Measurements from ENCODE around the gene ADAM12.
"Not testable (repeated sequence)": the region's sequence is repeated elsewhere in the genome, so short reads cannot be mapped to it uniquely, and the experiment has no call there.

ADAM12 gene

GRCh38 chr10:126208726-126209302 is 179.5 kb downstream of the ADAM12 start:
- DNase-seq, result no peak

GRCh38 chr10:126207851-126208250 is 180.4 kb downstream of the ADAM12 start:
- no peak for DNase-seq

- DNase-seq, result no peak
Observed at GRCh38 chr10:126207313-126207771, 180.9 kb downstream of the ADAM12 start.

GRCh38 chr10:126205486-126206205 is 182.6 kb downstream of the ADAM12 start:
- DNase-seq, result no peak

GRCh38 chr10:126204320-126204719 is 184.0 kb downstream of the ADAM12 start:
- no peak for DNase-seq

GRCh38 chr10:126203746-126204145 is 184.5 kb downstream of the ADAM12 start:
- no peak for DNase-seq

- no peak for DNase-seq
Observed at GRCh38 chr10:126201603-126202002, 186.7 kb downstream of the ADAM12 start.

- no peak for DNase-seq
Observed at GRCh38 chr10:126199221-126199998, 188.9 kb downstream of the ADAM12 start.

GRCh38 chr10:126198681-126199080 is 189.6 kb downstream of the ADAM12 start:
- no peak for DNase-seq

- no peak for DNase-seq
Observed at GRCh38 chr10:126197036-126197543, 191.2 kb downstream of the ADAM12 start.

GRCh38 chr10:126196281-126196680 is 192.0 kb downstream of the ADAM12 start:
- no peak for DNase-seq

GRCh38 chr10:126191192-126191591 is 197.1 kb downstream of the ADAM12 start:
- DNase-seq, result no peak

- no peak for DNase-seq
Observed at GRCh38 chr10:126188679-126189200, 199.5 kb downstream of the ADAM12 start.

GRCh38 chr10:126187399-126187798 is 200.9 kb downstream of the ADAM12 start:
- no peak for DNase-seq

GRCh38 chr10:126186766-126187165 is 201.5 kb downstream of the ADAM12 start:
- DNase-seq, result no peak

GRCh38 chr10:126185676-126186447 is 202.4 kb downstream of the ADAM12 start:
- DNase-seq, result no peak

- no peak for DNase-seq
Observed at GRCh38 chr10:126181626-126182025, 206.7 kb downstream of the ADAM12 start.

- DNase-seq, result no peak
Observed at GRCh38 chr10:126179637-126180036, 208.6 kb downstream of the ADAM12 start.

- DNase-seq, result no peak
Observed at GRCh38 chr10:126177417-126178030, 210.8 kb downstream of the ADAM12 start.

- DNase-seq, result no peak
Observed at GRCh38 chr10:126175641-126176262, 212.5 kb downstream of the ADAM12 start.

GRCh38 chr10:126172755-126173154 is 215.5 kb downstream of the ADAM12 start:
- DNase-seq, result not testable (repeated sequence)

- DNase-seq, result no peak
Observed at GRCh38 chr10:126171555-126171954, 216.7 kb downstream of the ADAM12 start.

Measured in stimulated activated CD4-positive, alpha-beta T cell treated with anti-CD3 and anti-CD28 coated beads, Interleukin-2, amount 100 ng/mL, for 24 hours (primary cell).